B cell (primary cell): ENCODE results near the gene PSMG4. TPM values are rescaled to one million over a fixed set of nuclear protein-coding genes. Genes with fewer than 3 reads are reported as not detected.

ENCODE experiments used
- ATAC-seq: fragments of 200-7000 bp; cut with Tn5 transposase; one replicate; pipeline ENCODE4 v1.10.0; 2021; ENCODE audit warnings: low read depth, mild to moderate bottlenecking, moderate number of reproducible peaks, moderate library complexity
- CTCF ChIA-PET: fragments of 350-600 bp; sonication (Branson Sonifier 250); formaldehyde crosslinking; loops from one replicate; lab custom pipeline; 2021; ENCODE audit warnings: antibody characterized with exemption, inconsistent platforms; lab: Charles Lee
- POLR2A ChIA-PET: fragments of 350-600 bp; sonication (Branson Sonifier 250); formaldehyde crosslinking; loops from one replicate; lab custom pipeline; 2021; ENCODE audit warnings: antibody characterized with exemption; lab: Charles Lee
- DNase-seq: peaks from one replicate; pipeline ENCODE4 v3.0.0; 2013
- H2AFZ ChIP-seq: 2 replicates; pipeline ENCODE4 v1.6.1; 2012; ENCODE audit warnings: mild to moderate bottlenecking, low read depth, low read length; ENCODE audit not compliant: insufficient read depth, poor library complexity, severe bottlenecking
- H3K27ac ChIP-seq, 2 donors: 1 replicate in 1 of 2; 2 replicates in 1 of 2; pipeline ENCODE4 v1.5.1; 2012 to 2013; ENCODE audit warnings: low read length in 2 of 2, mild to moderate bottlenecking in 2 of 2, moderate library complexity in 1 of 2
- H3K27me3 ChIP-seq, 4 experiments: fragments of 200-600 bp in 1 of 4; sonication (generic) in 1 of 4; replicated peaks in 1 of 4; 1 replicate in 2 of 4; 2 replicates in 2 of 4; pipeline versions ENCODE4 v1.6.1 to v1.7.0; 2013 to 2016; ENCODE audit warnings: low read length in 3 of 4, mild to moderate bottlenecking in 2 of 4, mixed read lengths in 1 of 4, moderate library complexity in 1 of 4; ENCODE audit not compliant: insufficient read depth in 4 of 4, control insufficient read depth in 3 of 4; ENCODE audit errors: control extremely low read depth in 1 of 4
- H3K36me3 ChIP-seq, 2 experiments: replicated peaks in 1 of 2; 1 replicate in 1 of 2; 2 replicates in 1 of 2; pipeline versions ENCODE4 v1.6.1 to v1.7.1; 2013; ENCODE audit warnings: low read length in 1 of 2; ENCODE audit not compliant: insufficient read depth in 2 of 2, control insufficient read depth in 1 of 2; ENCODE audit errors: control extremely low read depth in 1 of 2, extremely low read depth in 1 of 2
- H3K4me1 ChIP-seq, 2 donors: fragments of 200-600 bp in 1 of 2; sonication (generic) in 1 of 2; 1 replicate in 1 of 2; 2 replicates in 1 of 2; pipeline versions ENCODE4 v1.5.1 to v1.6.1; 2013 to 2017; ENCODE audit warnings: low read length in 2 of 2; ENCODE audit not compliant: control insufficient read depth in 2 of 2, insufficient read depth in 2 of 2
- H3K4me2 ChIP-seq: replicated peaks from 2 replicates; pipeline ENCODE3; 2012; ENCODE audit warnings: mild to moderate bottlenecking, low read depth, low read length; ENCODE audit not compliant: poor library complexity, severe bottlenecking
- H3K4me3 ChIP-seq, 5 experiments: fragments of 200-600 bp in 1 of 5; sonication (generic) in 1 of 5; 1 replicate in 3 of 5; 2 replicates in 2 of 5; pipeline versions ENCODE4 v1.5.1 to v1.7.0; 2011 to 2016; ENCODE audit warnings: low read length in 4 of 5, mild to moderate bottlenecking in 4 of 5, low read depth in 2 of 5, control low read depth in 1 of 5, moderate library complexity in 1 of 5; ENCODE audit not compliant: insufficient read depth in 1 of 5; ENCODE audit errors: control extremely low read depth in 1 of 5, extremely low read depth in 1 of 5
- H3K79me2 ChIP-seq: fragments of 200-600 bp; sonication (generic); one replicate; pipeline ENCODE4 v1.6.0; 2016; ENCODE audit warnings: low read length; ENCODE audit not compliant: control insufficient read depth, insufficient read depth
- H3K9ac ChIP-seq: fragments of 200-600 bp; sonication (generic); 2 replicates; pipeline ENCODE4 v1.6.1; 2017; ENCODE audit warnings: mild to moderate bottlenecking, low read length, moderate library complexity
- H3K9me3 ChIP-seq, 3 donors: one replicate each; pipeline versions ENCODE4 v1.6.1 to v1.7.1; 2013; ENCODE audit warnings: low read length in 2 of 3; ENCODE audit not compliant: control insufficient read depth in 2 of 3, insufficient read depth in 1 of 3; ENCODE audit errors: control extremely low read depth in 1 of 3
- H4K20me1 ChIP-seq: 2 replicates; pipeline ENCODE4 v1.6.0; 2012; ENCODE audit warnings: mild to moderate bottlenecking, low read length; ENCODE audit not compliant: insufficient read depth, control insufficient read depth, poor library complexity, severe bottlenecking
- H3K27ac Mint-ChIP-seq: one replicate; pipeline ENCODE4 v1.8.0; 2021; ENCODE audit warnings: mixed read lengths
- H3K27me3 Mint-ChIP-seq: one replicate; pipeline ENCODE4 v1.8.0; 2021; ENCODE audit warnings: mixed read lengths
- H3K4me1 Mint-ChIP-seq: one replicate; pipeline ENCODE4 v1.8.0; 2021; ENCODE audit warnings: mixed read lengths
- H3K4me3 Mint-ChIP-seq: one replicate; pipeline ENCODE4 v1.8.0; 2021; ENCODE audit warnings: mixed read lengths
- H3K9me3 Mint-ChIP-seq: one replicate; pipeline ENCODE4 v1.8.0; 2022; ENCODE audit warnings: mixed read lengths; ENCODE audit not compliant: insufficient read depth
- CTCF ChIP-seq: fragments of 200-600 bp; IDR thresholded peaks from one replicate; pipeline ENCODE4 v1.8.0; 2022; ENCODE audit warnings: antibody characterized with exemption, mild to moderate bottlenecking
- EZH2 ChIP-seq: IDR thresholded peaks from 2 replicates; pipeline ENCODE4 v1.6.1; 2012; ENCODE audit warnings: borderline replicate concordance, low read depth, mild to moderate bottlenecking, moderate library complexity, low read length; ENCODE audit not compliant: insufficient read depth, poor library complexity, severe bottlenecking
- WGBS: methylation state at CpG from one replicate; pipeline ENCODE4 v1.1.5; 2013; ENCODE audit warnings: missing lambda C conversion rate; ENCODE audit not compliant: insufficient coverage; 5-methylcytosine and 5-hydroxymethylcytosine counted together
- intact Hi-C: fragments of 100-400 bp; cut with micrococcal nuclease; formaldehyde crosslinking; loops from one replicate; pipeline ENCODE4 v1.10.0; 2022
- polyA plus RNA-seq: library from polyadenylated mRNA; depleted of rRNA; stranded (reverse); fragments of >200 nt; gene quantifications from 2 replicates; pipeline ENCODE4 v1.2.3, GENCODE V29; 2012
- total RNA-seq, 2 donors: library from RNA; stranded (reverse); fragments of 120-200 nt in 1 of 2; gene quantifications; 1 replicate in 1 of 2; 2 replicates in 1 of 2; pipeline versions ENCODE4 v1.2.3 to v1.2.4, GENCODE V29; 2013 to 2022

PSMG4 gene
- total and polyA plus RNA-seq, 2 donors (not counting 1 experiment from before 2014, with no cell fraction given): 31.9 to 42.4 TPM

GRCh38 chr6:3228771-3229565, 29.8 kb upstream of the PSMG4 start:
- peak overlapping the region; percentile 27 for H3K27ac Mint-ChIP-seq
- H2AFZ ChIP-seq: peak overlapping the region; percentile 44
- H4K20me1 ChIP-seq: no peaks in the 10 kb centered on the region
- H3K9ac ChIP-seq: peak overlapping the region; percentile 63
- intact Hi-C loops: loop anchor here (1.0 kb wide), 1 partner anchor 66 kb away; no protein-coding TSS in a partner anchor
- POLR2A ChIA-PET: no interaction called here
- H3K36me3 ChIP-seq: no peaks in the 10 kb centered on the region
- CTCF ChIA-PET: interaction anchor here (0.7 to 4.0 kb wide), 3 partner anchors 23 to 103 kb away, joined by 3 to 18 read pairs (median 4); no protein-coding TSS in a partner anchor
- peak; percentile 62 for DNase-seq
- no peak for TF ChIP-seq CTCF
- no peak for TF ChIP-seq EZH2
- H3K4me3 Mint-ChIP-seq: peak overlapping the region; percentile 95
- H3K4me1 ChIP-seq: peaks cover 58 to 59% of the 10 kb centered on the region in 2 donors
- peak overlapping the region; percentile 96 for H3K4me2 ChIP-seq
- no peaks in the 10 kb centered on the region for H3K79me2 ChIP-seq
- H3K27me3 ChIP-seq: peaks cover 0 to 77% (median 58%) of the 10 kb centered on the region in 4 experiments
- ATAC-seq: no peak
- H3K4me1 Mint-ChIP-seq: peaks cover 53% of the 10 kb centered on the region
- H3K9me3 ChIP-seq: peaks cover 0 to 37% (median 0%) of the 10 kb centered on the region in 3 donors
- H3K27me3 Mint-ChIP-seq: peaks cover 75% of the 10 kb centered on the region
- 3% methylated on average over 51 of the region's 62 CpGs for WGBS
- H3K27ac ChIP-seq: no peak overlapping the region
- no peaks in the 10 kb centered on the region for H3K9me3 Mint-ChIP-seq
- H3K4me3 ChIP-seq: peak overlapping the region; percentile 25 to 40 (median 35)
